GM19351 (cell line): ENCODE results near the gene SSPN.

ENCODE experiments used
- ATAC-seq: cut with Tn5 transposase; IDR thresholded peaks from one replicate; pipeline ENCODE4 v1.9.1; 2021; ENCODE audit warnings: mild to moderate bottlenecking, moderate library complexity; ENCODE audit not compliant: unreplicated experiment

SSPN gene, protein sequence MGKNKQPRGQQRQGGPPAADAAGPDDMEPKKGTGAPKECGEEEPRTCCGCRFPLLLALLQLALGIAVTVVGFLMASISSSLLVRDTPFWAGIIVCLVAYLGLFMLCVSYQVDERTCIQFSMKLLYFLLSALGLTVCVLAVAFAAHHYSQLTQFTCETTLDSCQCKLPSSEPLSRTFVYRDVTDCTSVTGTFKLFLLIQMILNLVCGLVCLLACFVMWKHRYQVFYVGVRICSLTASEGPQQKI

DNA sequence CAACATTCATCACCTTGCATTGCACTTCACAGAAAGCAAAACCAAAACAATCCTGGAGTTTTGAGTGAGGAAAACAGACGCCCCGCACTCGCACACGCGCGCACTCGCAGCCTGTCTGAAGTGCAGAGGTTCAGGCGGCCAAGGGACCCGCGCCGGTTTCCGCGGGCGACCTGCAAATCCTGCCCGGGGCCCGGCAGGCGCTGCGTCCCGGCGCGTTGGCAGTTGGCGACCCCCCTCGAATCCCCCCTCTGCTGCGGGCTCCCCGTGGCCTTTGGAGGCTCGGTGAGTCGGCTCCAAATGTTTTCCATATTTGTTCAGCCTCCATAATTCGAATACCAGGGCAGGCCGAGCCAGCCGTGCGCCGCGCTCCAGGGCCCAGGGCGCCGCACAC lies at the start of gene SSPN:
Gene SSPN, plus strand, starts transcription at position 324 of the 391 bp plus-strand sequence. CDS start 100 bp downstream, outside the sequence.
- peak; percentile 58 for ATAC-seq

DNA sequence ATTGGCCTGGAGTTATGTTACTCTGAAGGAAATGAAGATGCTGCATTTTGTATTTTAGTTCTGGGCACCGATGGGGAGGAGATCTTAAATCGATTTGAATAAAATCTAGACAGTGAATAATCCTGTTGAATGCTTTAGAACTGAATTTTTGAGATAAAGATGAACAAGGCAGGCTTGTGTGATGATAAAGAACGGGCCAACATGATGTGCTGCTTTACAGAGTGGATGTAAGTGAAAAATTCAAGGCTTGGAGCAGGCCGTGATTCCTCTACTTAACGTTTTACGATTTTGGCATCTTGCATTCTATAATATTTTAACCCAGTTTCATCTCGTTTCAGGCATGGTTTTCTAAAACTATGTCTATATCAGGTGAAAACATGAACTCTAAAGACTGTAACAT lies 47.1 kb upstream of the SSPN start:
- ATAC-seq, result no peak

DNA sequence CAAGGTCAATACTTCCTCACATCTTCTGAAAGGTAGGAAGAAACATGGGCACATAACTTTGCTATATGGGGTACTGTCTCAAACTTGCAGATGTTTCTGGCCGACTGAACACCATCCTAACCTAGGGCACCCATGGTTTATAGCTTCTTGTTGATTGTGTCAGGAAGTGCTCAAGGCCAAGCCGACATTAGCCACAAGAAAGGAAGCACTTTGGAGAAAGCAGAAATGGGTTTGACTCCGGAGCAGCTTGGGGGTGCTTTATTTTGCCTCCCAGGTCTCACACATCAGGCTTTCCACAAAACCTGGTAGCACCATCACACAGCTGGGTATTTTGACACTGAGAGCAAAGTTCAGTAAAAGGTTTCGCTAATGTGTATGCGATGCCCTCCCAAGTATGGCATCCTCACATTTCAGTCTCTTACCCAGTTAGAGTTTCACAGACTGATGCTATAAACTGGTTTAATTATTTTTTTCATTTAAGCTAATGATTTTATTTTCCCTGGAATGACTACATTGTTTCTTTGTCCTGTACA lies 45.3 kb upstream of the SSPN start:
- no peak for ATAC-seq

DNA sequence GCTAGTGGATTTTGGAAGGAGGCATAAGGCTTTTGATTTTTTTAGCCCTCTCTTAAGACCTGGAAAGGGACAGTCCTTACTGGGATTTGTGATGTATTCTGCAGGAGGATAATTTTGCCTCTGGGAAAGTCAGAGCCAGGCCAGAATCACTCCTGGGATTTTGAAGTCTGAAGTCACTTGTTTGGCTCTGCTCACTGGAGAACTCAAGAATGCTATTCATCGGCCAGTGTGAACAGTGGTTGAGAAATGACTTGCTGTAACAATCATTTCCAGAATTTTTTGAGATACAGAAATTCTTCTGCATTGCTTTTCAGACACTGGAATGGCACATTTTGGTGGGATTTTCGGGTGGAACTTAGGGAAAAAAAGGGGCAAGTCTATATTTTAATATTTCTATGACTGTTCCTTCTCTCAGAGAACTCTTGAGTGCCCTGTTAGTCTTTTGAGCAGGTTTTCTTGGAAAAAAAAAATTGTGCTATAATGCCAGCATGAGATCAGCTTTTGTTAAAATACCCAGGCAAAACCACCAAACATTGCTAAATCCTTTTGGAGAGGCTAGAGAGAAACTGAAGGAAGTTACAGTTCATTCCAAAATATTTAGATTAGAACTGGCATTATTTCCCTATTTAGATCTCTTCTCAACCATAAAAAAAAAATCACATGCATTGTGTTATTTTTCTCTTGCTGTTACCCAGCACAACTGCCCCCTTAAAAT lies 44.5 kb upstream of the SSPN start:
- ATAC-seq, result no peak

DNA sequence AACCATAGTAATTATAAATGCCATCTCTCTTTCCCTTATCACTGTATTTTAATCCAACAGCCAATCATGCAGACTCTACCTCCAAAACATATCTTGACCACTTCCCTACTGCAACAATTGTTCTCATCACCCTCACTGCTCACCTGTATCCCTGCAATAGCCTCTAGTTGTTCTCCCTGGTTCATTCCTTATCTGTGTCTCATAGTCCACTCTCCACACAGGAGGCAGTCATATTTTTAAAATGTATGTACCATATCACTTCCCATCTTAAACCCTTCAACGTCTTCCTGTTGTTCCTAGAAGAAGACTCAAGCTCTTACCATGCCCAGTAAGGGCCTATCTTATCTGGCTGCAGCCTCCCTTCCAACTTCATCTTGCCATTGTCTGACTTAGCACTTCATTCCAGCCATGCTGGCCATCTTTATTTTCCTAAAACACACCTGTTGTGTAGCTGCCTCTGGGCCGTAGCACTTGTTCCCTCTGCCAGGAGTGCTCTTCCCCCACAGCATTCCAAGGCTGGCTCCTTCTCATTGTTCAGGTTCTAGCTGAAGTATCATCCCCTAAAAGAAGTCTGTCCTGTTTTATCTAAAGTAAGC lies 42.8 kb upstream of the SSPN start:
- ATAC-seq, result no peak

DNA sequence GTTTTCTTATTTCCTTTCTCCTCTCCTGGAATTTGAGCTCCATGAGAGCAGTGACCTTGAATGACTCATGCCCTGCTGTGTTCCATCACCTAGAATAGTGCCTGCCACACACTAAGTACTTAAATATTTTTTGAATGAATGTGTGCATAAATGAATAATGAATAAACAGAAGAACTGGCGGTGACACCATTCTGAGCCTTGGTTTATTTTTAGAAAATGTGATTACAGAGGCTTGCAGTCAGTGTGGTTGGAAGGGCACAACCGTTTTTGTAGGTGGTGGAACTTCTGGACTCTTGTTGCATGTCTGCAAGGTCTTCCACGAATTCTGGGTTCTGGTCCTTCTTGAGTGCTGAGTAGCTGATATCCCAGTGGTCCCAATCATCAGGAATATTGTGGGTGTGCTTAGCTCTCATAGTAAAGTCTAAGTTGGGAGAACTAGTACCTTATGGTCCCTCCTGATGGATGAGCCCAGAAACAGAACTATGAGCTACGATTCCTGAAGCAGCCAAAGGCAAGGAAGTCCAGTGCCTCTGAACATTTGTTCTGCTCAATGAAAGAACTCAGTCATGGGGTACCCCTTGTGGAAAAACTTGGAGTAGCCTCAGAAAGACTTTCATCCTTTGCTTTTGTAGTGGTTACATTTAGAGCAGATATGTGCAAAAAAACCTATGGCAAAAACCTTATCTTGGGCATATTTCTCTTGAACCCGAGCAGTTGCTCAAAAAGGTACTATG lies 41.8 kb upstream of the SSPN start:
- ATAC-seq, result no peak

DNA sequence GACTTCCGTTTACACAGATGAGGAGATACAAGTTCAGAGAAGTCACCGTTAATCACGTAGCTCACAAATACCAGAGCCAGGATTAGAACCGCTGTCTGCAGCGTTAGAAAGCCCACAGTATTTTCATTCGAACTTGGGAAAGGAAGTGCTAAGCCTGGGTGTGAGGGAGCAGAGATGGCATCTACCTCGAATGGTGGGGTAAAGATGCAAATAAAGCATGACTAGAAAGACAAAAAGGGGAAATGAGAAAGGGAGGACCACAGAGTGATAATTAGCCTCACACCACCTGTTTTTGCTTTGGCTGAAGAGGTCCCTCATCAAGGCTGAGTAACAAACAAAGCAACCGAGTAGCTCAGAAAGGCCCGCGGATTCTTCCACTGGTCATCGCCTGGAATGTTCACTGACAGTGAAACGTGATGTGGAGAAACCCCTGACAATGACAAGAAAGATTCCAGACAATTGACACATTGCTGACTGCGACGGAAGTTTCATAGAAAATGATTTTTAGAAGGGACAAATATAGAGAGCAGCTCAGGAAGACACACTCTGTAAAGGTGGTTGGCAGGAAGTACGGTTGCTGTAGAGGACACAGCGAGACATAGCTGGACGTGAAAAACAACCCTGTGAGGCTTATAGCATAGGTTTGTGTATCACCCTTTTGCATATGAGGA lies 39.0 kb upstream of the SSPN start:
- ATAC-seq, result peak; percentile 87

DNA sequence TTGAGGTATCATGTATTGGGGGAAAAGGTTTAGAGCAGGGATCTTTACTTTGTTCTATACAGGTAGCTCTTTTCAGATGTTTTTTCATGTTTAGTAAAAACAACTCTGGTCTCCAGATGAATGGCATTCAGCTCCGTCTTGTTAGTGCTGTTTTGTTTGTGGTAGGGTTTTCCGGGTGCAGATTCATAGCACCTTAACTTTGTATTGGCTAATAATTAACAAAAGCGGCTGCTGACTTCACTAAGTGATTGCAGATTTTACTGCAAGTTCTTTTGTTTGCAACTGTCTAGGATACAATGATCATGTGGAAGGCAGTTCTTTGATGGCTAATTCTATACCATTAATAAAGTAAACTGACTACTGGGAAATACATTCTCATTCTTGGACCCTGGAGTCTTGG lies 38.4 kb upstream of the SSPN start:
- ATAC-seq, result no peak

DNA sequence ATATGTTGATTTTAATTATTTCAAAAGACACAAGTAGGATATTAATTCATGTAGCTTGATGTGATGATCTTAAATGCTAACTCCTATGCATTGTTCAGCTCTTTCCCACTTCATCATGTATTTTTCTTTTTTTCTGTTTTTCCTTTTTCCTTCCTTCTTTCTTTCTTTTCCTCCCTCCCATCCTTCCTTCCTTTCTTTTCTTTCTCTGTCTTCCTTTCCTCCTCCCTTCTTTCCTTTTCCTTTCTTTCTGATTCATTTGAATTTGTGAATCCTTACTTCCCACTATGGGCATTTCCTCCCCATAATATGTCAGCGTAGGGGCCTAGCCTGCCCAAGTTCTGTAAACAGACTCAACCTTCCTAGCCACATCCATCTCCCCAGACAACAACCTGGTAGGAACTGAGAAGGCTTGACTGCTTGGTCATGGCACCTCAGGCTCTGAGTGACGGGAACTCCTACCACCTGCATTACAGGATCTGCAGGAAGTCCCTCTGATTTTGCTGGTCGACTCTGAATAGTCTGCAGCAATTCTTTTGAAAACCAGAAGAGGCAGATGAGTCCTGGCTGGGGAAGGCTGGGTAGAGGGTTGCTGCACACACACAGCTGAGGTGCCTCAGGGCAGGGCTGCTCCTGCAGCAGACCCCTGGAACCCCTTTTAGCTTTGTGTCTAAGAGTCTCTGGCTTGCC lies 37.2 kb upstream of the SSPN start:
- ATAC-seq, result peak; percentile 18

DNA sequence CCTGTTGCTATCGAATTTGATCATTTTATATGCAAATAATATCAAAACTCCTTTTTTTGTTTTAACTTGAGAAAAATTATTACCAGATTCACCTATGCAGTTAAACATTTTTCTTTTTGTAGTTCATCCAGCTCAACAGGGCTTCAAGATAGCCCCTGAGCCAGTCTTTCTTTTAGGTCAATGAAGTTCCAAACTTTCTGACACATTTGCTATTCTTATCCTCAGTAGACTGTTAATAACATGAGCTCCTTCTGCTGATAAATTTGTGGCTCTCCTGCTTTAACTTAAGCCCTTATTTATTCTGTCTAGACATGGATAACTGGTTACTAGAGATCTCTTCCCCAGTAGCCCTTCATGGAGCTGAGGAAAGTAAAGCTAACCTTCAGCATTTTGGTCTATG lies 33.2 kb upstream of the SSPN start:
- ATAC-seq, result no peak

DNA sequence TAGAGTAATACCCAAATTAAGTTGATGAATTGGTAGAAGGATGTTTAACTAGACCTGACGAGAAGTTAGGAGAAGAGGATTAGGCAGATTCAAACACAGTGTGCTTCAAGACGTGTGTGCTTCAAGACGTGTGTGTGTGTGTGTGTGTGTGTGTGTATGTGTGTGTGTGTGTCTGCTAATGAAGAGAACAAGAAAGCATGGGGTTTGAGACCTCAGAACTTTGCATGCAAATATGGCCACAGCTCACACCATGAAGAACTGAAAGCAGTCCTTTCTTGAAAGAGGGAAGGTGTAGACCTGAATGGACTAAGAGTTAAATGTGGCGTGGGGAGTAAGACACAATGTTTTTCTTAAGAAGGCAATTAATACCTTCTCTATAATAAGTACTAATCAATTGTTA lies 32.5 kb upstream of the SSPN start:
- peak; percentile 88 for ATAC-seq

DNA sequence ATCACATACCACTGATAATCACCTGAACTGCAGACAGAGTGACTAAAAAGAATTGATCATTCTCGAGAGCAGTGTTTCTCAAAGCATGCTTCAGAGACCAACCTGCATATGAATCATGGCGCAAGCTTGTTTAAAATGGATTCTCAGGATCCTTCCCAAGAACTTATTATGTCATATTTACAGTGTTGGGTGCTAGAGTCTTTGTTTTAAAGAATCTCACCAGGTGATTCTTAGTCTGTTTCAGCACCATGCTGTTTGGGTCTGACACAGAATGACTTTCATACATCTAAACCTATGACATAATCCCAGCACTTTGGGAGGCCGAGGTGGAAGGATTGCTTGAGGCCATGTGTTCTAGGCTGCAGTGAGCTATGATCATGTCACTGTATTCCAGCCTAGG lies 31.3 kb upstream of the SSPN start:
- no peak for ATAC-seq

DNA sequence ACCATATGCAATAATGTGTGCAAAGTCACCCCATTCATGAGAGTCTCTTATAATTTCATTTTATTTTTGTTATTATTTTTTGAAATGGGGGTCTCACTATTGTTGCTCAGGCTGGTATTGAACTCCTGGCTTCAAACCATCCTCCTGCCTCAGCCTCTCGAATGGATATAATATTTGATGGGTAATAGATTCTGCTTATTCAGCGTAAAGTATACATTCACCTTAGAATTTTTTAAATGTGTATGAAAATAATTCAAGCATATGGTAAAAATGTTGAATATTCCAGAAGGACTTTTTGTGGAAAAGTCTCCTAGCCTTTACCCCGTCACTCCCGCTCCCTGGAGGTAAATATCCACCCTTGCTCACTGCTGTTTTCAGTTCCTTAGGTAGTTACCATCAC lies 23.4 kb upstream of the SSPN start:
- ATAC-seq, result no peak

DNA sequence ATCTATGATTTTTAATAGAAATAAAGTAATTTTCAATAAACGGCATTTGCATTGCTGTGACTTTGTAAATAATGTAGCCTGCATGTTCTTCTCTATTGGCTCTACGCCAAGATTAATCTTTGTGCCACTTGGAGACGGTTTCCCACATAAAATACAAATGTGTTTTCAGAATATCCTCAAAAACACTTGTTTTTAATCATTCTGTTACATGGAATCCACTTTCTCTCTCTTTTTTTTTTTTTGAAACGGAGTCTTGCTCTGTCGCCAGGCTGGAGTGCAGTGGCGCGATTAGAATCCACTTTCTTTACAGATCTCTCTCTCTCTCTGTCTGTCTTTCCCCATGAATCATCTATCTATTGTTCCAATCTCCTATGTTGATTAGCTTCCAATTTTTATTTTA lies 22.8 kb upstream of the SSPN start:
- no peak for ATAC-seq

DNA sequence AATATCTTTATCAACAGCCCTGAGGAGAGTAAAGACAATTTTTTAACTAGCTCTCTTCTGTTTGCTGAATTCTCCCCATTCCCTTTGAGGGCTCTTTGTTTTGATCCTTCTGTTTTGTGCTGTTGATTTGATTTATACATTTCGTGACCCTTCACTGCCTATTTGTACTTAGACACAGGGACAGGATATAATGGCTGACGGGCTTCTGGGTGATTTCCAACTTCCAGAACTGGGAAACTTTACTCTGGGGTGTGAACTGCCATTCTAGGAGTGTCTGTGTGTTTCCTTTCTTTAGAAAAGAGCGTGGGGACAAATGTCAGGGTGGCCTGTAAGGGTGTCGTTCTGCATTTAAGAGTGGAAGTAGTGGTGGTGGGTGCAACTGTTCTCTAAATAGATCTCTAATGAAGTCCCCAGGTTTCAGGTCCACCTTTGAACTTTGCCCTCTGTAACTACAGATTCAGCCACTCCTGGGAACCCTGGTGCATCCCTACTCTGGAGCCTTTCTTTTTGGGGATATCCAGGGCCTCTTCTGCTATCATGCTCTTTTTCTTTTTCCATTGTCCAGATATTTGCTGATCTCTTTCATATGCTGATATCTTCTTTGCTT lies 22.3 kb upstream of the SSPN start:
- ATAC-seq, result no peak

DNA sequence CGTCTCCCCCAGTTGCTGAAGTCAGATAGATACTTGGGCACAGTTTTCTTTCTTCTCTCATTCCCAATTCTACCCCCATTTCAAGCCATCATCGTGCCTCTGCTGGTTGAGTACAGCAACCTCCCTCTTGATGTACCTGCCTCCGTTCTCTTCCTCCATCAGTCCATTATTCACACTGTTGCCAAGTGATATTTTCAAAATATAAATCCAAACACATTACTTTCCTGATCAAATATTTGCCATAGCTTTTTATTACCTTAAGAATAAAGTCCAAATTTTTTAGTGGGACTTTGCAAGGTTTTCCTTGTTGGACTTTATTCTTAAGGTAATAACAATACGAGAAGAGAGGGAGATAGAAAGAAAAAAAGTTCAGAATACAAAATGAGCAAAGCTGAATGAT lies 18.6 kb upstream of the SSPN start:
- no peak for ATAC-seq

DNA sequence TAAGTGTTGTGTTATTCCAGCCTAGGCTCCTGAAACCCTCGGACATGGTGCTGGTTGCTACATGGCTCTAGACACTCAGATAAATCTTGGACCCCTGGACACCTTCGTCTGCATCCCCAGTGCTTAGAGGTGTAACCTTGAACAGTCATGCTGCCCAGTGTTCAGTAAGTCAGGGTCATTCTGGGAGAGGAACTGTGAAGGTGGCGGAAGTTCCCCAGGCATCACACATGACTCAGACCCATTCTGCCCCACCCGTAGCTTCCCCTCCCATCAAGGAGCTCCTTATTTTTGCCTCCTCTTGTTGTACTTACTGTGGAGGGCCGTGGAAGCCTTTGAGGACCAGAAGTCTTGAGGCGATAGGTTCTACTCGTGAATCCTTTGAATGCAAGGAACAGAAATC lies 18.1 kb upstream of the SSPN start:
- peak; percentile 73 for ATAC-seq

DNA sequence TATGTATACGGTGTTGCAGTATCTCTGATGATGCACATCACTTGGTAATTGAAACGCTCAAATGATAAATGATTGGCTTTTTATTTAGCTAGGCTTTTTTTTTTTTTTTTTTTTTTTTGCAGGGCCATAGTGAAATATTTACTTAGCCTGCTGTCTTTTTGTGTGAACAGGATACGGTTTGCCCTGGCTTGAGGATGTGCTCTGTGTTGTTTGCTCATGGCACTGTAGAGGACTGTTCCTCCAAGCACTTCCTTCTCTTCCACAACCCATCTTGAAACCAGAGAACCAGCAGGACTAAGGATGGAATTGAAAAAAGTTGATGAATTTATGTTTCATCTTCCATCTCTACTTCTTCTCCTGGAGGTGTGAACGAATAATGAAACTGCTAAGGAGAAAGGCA lies 15.5 kb upstream of the SSPN start:
- ATAC-seq, result no peak

DNA sequence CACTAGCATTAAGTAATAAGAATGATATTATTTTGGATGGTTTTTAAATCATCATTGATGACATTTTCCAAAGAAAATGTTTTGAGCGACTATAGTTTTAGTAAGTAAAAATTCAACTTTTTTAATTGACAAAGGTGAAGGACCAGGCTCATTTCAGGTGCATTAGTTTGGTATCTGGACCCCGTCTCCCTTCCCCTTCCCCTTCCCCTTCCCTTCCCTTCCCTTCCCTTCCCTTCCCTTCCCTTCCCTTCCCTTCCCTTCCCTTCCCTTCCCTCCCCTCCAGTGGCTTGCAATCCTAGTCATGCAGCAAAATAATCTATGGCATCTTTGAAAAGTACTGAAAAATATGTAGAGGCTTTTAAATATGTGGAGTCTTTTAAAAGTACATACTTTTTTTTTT lies 13.0 kb upstream of the SSPN start:
- ATAC-seq, result no peak
